H9 (cell line): ENCODE data around the gene ATG7. TPM values are rescaled to one million over a fixed set of nuclear protein-coding genes. Genes with fewer than 3 reads are reported as not detected.

ENCODE experiments used
- DNase-seq: peaks from one replicate; pipeline ENCODE4 v3.0.0-alpha.2; 2017
- H2AFZ ChIP-seq: one replicate; pipeline ENCODE4 v1.6.1; 2013; ENCODE audit warnings: mild to moderate bottlenecking, low read length, control low read depth, moderate library complexity
- H2AK5ac ChIP-seq: 2 replicates; pipeline ENCODE4 v1.6.1; 2013; ENCODE audit warnings: low read length, control low read depth, mixed read lengths; ENCODE audit not compliant: insufficient read length
- H2BK120ac ChIP-seq: one replicate; pipeline ENCODE4 v1.6.1; 2013; ENCODE audit warnings: low read depth, mild to moderate bottlenecking, low read length, control low read depth, inconsistent platforms; ENCODE audit not compliant: poor library complexity, severe bottlenecking
- H2BK12ac ChIP-seq: 2 replicates; pipeline ENCODE4 v1.6.1; 2013; ENCODE audit warnings: low read length, control low read depth, mixed read lengths, low read depth; ENCODE audit not compliant: insufficient read length
- H2BK15ac ChIP-seq: 2 replicates; pipeline ENCODE4 v1.6.1; 2013; ENCODE audit warnings: low read depth, low read length, control low read depth
- H2BK20ac ChIP-seq: one replicate; pipeline ENCODE4 v1.6.1; 2013; ENCODE audit warnings: low read depth, mild to moderate bottlenecking, low read length, control low read depth, inconsistent platforms; ENCODE audit not compliant: poor library complexity, severe bottlenecking
- H2BK5ac ChIP-seq: 2 replicates; pipeline ENCODE4 v1.6.1; 2013; ENCODE audit warnings: low read length, control low read depth, mixed read lengths; ENCODE audit not compliant: insufficient read length
- H3K14ac ChIP-seq: 2 replicates; pipeline ENCODE4 v1.6.1; 2013; ENCODE audit warnings: low read length, control low read depth; ENCODE audit not compliant: insufficient read depth
- H3K18ac ChIP-seq: 2 replicates; pipeline ENCODE4 v1.6.1; 2013; ENCODE audit warnings: low read depth, mild to moderate bottlenecking, mixed read lengths, low read length, control low read depth; ENCODE audit not compliant: insufficient read length
- H3K23ac ChIP-seq: 2 replicates; pipeline ENCODE4 v1.6.1; 2013; ENCODE audit warnings: low read length, control low read depth, mixed read lengths, low read depth; ENCODE audit not compliant: insufficient read length
- H3K23me2 ChIP-seq: 2 replicates; pipeline ENCODE4 v1.6.1; 2013; ENCODE audit warnings: low read depth, mild to moderate bottlenecking, mixed read lengths, low read length, control low read depth; ENCODE audit not compliant: insufficient read length, poor library complexity, severe bottlenecking
- H3K27ac ChIP-seq: 2 replicates; pipeline ENCODE4 v1.5.1; 2013; ENCODE audit warnings: low read length, control low read depth, mixed read lengths, low read depth; ENCODE audit not compliant: insufficient read length
- H3K27me3 ChIP-seq: 2 replicates; pipeline ENCODE4 v1.6.1; 2013; ENCODE audit warnings: low read length, control low read depth, inconsistent platforms; ENCODE audit not compliant: insufficient read depth
- H3K4ac ChIP-seq: 2 replicates; pipeline ENCODE4 v1.6.1; 2013; ENCODE audit warnings: low read depth, mild to moderate bottlenecking, control low read depth, inconsistent platforms, low read length, moderate library complexity
- H3K4me1 ChIP-seq: 2 replicates; pipeline ENCODE4 v1.6.1; 2013; ENCODE audit warnings: low read length, control low read depth, inconsistent platforms; ENCODE audit not compliant: insufficient read depth
- H3K4me2 ChIP-seq: 2 replicates; pipeline ENCODE4 v1.6.1; 2013; ENCODE audit warnings: low read length, control low read depth, mixed read lengths; ENCODE audit not compliant: insufficient read length, insufficient read depth
- H3K56ac ChIP-seq: 2 replicates; pipeline ENCODE4 v1.6.1; 2013; ENCODE audit warnings: low read depth, mild to moderate bottlenecking, mixed read lengths, low read length, control low read depth; ENCODE audit not compliant: insufficient read length
- H3K79me1 ChIP-seq: 2 replicates; pipeline ENCODE4 v1.6.1; 2013; ENCODE audit warnings: low read depth, mild to moderate bottlenecking, moderate library complexity, low read length, control low read depth, inconsistent platforms; ENCODE audit not compliant: insufficient read depth, poor library complexity, severe bottlenecking
- H3K79me2 ChIP-seq: 2 replicates; pipeline ENCODE4 v1.6.1; 2013; ENCODE audit warnings: low read length, control low read depth, inconsistent platforms; ENCODE audit not compliant: insufficient read depth
- H3K9ac ChIP-seq: 2 replicates; pipeline ENCODE4 v1.6.1; 2013; ENCODE audit warnings: low read length, control low read depth, mixed read lengths; ENCODE audit not compliant: insufficient read length; ENCODE audit errors: extremely low read depth
- H3K9me3 ChIP-seq: one replicate; pipeline ENCODE4 v1.6.1; 2013; ENCODE audit warnings: low read depth, low read length, inconsistent platforms; ENCODE audit not compliant: control insufficient read depth
- H3T11ph ChIP-seq: one replicate; pipeline ENCODE4 v1.6.1; 2013; ENCODE audit warnings: mild to moderate bottlenecking, low read length, control low read depth, inconsistent platforms
- H4K20me1 ChIP-seq: one replicate; pipeline ENCODE4 v1.6.1; 2013; ENCODE audit not compliant: control insufficient read depth, insufficient read length, insufficient read depth
- H4K5ac ChIP-seq: 2 replicates; pipeline ENCODE4 v1.6.1; 2013; ENCODE audit warnings: low read depth, mild to moderate bottlenecking, mixed read lengths, low read length, control low read depth; ENCODE audit not compliant: insufficient read length
- H4K8ac ChIP-seq: replicated peaks from 2 replicates; pipeline ENCODE4 v1.6.1; 2013; ENCODE audit warnings: low read length, control low read depth, mixed read lengths, low read depth; ENCODE audit not compliant: insufficient read length
- H4K91ac ChIP-seq: 2 replicates; pipeline ENCODE4 v1.6.1; 2013; ENCODE audit warnings: low read depth, mild to moderate bottlenecking, moderate library complexity, mixed read lengths, low read length, control low read depth; ENCODE audit not compliant: insufficient read length
- H3K27ac Mint-ChIP-seq, 3 experiments: 2 replicates in 2 of 3; 3 replicates in 1 of 3; pipeline ENCODE4 v1.8.0; 2020 to 2021; ENCODE audit warnings: mixed read lengths in 3 of 3, mild to moderate bottlenecking in 1 of 3, moderate library complexity in 1 of 3
- H3K27me3 Mint-ChIP-seq: 2 replicates; pipeline ENCODE4 v1.8.0; 2021; ENCODE audit warnings: low read depth, mild to moderate bottlenecking, moderate library complexity, mixed read lengths
- H3K36me3 Mint-ChIP-seq, 3 experiments: 2 replicates in 2 of 3; 3 replicates in 1 of 3; pipeline ENCODE4 v1.8.0; 2020 to 2021; ENCODE audit warnings: low read depth in 3 of 3, mixed read lengths in 3 of 3; ENCODE audit not compliant: insufficient read depth in 1 of 3
- H3K4me1 Mint-ChIP-seq, 2 experiments: 2 replicates each; pipeline ENCODE4 v1.8.0; 2020; ENCODE audit warnings: mixed read lengths in 2 of 2
- H3K4me3 Mint-ChIP-seq, 2 experiments: 2 replicates in 1 of 2; 3 replicates in 1 of 2; pipeline ENCODE4 v1.8.0; 2020 to 2021; ENCODE audit warnings: mild to moderate bottlenecking in 2 of 2, mixed read lengths in 2 of 2, moderate library complexity in 1 of 2
- H3K9me3 Mint-ChIP-seq, 2 experiments: 2 replicates in 1 of 2; 3 replicates in 1 of 2; pipeline ENCODE4 v1.8.0; 2020; ENCODE audit warnings: mild to moderate bottlenecking in 2 of 2, mixed read lengths in 2 of 2, moderate library complexity in 1 of 2
- CTCF ChIP-seq: fragments of 200-600 bp; sonication (generic); conservative IDR thresholded peaks from 3 replicates; pipeline ENCODE4 v1.8.0; 2021; ENCODE audit warnings: antibody characterized with exemption, mild to moderate bottlenecking
- WGBS: extraction: QIAGEN DNeasy Blood & Tissue Kit; methylation state at CpG from one replicate; pipeline ENCODE4 v1.1.7; 2013; ENCODE audit warnings: missing lambda C conversion rate, low lambda C conversion rate, mixed read lengths; ENCODE audit not compliant: insufficient read length; ENCODE audit errors: extremely low coverage; 5-methylcytosine and 5-hydroxymethylcytosine counted together
- total RNA-seq: library from RNA; stranded (reverse); gene quantifications from 2 replicates; pipeline ENCODE4 v1.2.1, GENCODE V29; 2021

The ATG7 gene
- total RNA-seq, 1 experiment from 2014 or later, result 17.9 TPM

GRCh38 chr3:11312166-11312565 lies 40.0 kb downstream of the ATG7 start:
- Histone ChIP-seq H3K56ac (no peak overlapping the region), H2BK120ac (no peak overlapping the region), H2BK20ac (no peak overlapping the region), H2BK15ac (no peak overlapping the region), H3K79me1 (no peaks in the 10 kb centered on the region), H3K4me1 (no peaks in the 10 kb centered on the region), H3K79me2 (no peaks in the 10 kb centered on the region), H3K14ac (no peak overlapping the region), H3K27ac (no peak overlapping the region), H4K5ac (no peak overlapping the region), H3K9me3 (no peaks in the 10 kb centered on the region), H3K18ac (no peak overlapping the region), H2AK5ac (no peak overlapping the region), H3K27me3 (no peaks in the 10 kb centered on the region), H3K23me2 (no peaks in the 10 kb centered on the region), H2BK12ac (no peak overlapping the region), H4K20me1 (no peaks in the 10 kb centered on the region), H4K8ac (no peak overlapping the region), H3K9ac (no peak overlapping the region), H2BK5ac (no peak overlapping the region), H2AFZ (no peak overlapping the region), H4K91ac (no peak overlapping the region), H3T11ph (no peak overlapping the region), H3K4ac (no peak overlapping the region), H3K4me2 (no peak overlapping the region), H3K23ac (no peak overlapping the region)
- WGBS, result no CpG with 5 or more reads among the region's 5 CpGs
- Mint-ChIP-seq H3K4me1 (no peaks in the 10 kb centered on the region), H3K9me3 (no peaks in the 10 kb centered on the region), H3K27me3 (no peaks in the 10 kb centered on the region), H3K27ac (no peak overlapping the region), H3K36me3 (peaks cover 9 to 36% (median 33%) of the 10 kb centered on the region in 3 experiments; a peak in 6 of 7 replicates), H3K4me3 (no peak overlapping the region; a peak in 1 of 5 replicates)
- no peak for DNase-seq
- TF ChIP-seq CTCF, result no peak
